ENCODE results near the gene PRLR. TPM values are rescaled to one million over a fixed set of nuclear protein-coding genes. Genes with fewer than 3 reads are reported as not detected.

PRLR gene
- total and polyA plus RNA-seq, 9 of the 15 experiments (the other 6 are each of a cell fraction or from before 2014, with no cell fraction given) = 0.02 TPM; not detected in 8

DNA sequence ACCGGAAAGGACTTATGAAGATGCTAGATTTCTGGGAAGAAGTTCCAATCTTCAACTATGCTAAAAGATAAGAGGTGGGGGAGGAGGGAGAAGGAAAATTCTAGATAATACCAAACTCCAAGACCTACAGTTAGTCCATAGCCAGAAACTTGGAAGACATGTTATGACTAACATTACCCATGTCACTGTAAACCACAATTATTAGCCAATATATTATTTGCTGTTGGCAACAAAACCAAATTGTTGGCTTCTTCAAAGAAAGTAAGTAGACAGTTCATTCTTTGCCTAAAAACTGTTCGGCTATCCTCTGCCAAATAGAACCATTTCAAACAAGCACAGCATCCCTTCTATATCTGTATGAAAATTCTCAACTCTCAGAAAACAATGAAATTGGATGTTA, 25.1 kb downstream of the PRLR start:
- TF ChIP-seq ATF1 (CRISPR knock-in tag; IDR thresholded peaks at IDR 0.05) (no peak), ATF1 (tag; IDR thresholded peaks at IDR 0.05) (no peak), ZNF146 (CRISPR knock-in tag; IDR thresholded peaks at IDR 0.05; ENCODE audit: unreplicated experiment) (no peak), FUS (optimal IDR thresholded peaks at IDR 0.05; ENCODE audit: low read depth, low read length) (no peak), TEAD2 (tag; IDR thresholded peaks at IDR 0.05) (no peak), POLR2B (IDR thresholded peaks at IDR 0.05; ENCODE audit: low read depth, partially characterized antibody) (no peak), ELF2 (CRISPR knock-in tag; IDR thresholded peaks at IDR 0.05) (no peak), CBFA2T2 (conservative IDR thresholded peaks at IDR 0.05) (no peak), PCBP1 (IDR thresholded peaks at IDR 0.05; ENCODE audit: low read depth, low read length, poor library complexity, severe bottlenecking) (no peak), ERF (CRISPR knock-in tag; IDR thresholded peaks at IDR 0.05) (no peak)
- TF ChIP-seq, protein P1, sequence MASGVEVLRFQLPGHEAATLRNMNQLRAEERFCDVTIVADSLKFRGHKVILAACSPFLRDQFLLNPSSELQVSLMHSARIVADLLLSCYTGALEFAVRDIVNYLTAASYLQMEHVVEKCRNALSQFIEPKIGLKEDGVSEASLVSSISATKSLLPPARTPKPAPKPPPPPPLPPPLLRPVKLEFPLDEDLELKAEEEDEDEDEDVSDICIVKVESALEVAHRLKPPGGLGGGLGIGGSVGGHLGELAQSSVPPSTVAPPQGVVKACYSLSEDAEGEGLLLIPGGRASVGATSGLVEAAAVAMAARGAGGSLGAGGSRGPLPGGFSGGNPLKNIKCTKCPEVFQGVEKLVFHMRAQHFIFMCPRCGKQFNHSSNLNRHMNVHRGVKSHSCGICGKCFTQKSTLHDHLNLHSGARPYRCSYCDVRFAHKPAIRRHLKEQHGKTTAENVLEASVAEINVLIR (CRISPR knock-in tag; IDR thresholded peaks at IDR 0.05) = no peak
- no peaks in the 10 kb centered on the region for H3K27me3 ChIP-seq (ENCODE audit: control insufficient read depth in 2 of 2, insufficient read depth in 2 of 2, low read length in 2 of 2)
- FAIRE-seq (no peak), ATAC-seq (no peak), DNase-seq (ENCODE audit: extremely low read depth in 1 of 4, low spot score in 3 of 4) (no peak)
- 0% methylated on average over 2 of the region's 2 CpGs for WGBS (ENCODE audit: insufficient coverage, low coverage, missing lambda C conversion rate)
- ChIA-PET CTCF (ENCODE audit: low intra/inter-chr PET ratio) (no interaction called here), POLR2A (no interaction called here)
- no peaks in the 10 kb centered on the region for H3K4me1 ChIP-seq (replicated peaks in 1 of 2; ENCODE audit: control insufficient read depth in 2 of 2, insufficient read depth in 2 of 2, low read length in 2 of 2)
- no peak overlapping the region for H3K4me3 ChIP-seq
- intact Hi-C loops (cut with micrococcal nuclease) = no loop called here
- H3K79me2 ChIP-seq (ENCODE audit: control insufficient read depth, insufficient read depth, low read length) = no peaks in the 10 kb centered on the region
- H3K27ac ChIP-seq (ENCODE audit: extremely low read depth, low read depth, low read length) = no peak overlapping the region
- H3K36me3 ChIP-seq (ENCODE audit: control insufficient read depth, insufficient read depth, low read length) = no peaks in the 10 kb centered on the region
- H4K20me1 ChIP-seq (replicated peaks; ENCODE audit: control insufficient read depth, insufficient read depth, low read length) = no peaks in the 10 kb centered on the region
- no peaks in the 10 kb centered on the region for H3K9me1 ChIP-seq (ENCODE audit: control insufficient read depth, insufficient read depth, low read length)
- H2AFZ ChIP-seq (ENCODE audit: low read depth, low read length) = no peak overlapping the region
- H3K9me3 ChIP-seq (replicated peaks; ENCODE audit: control insufficient read depth, insufficient read depth, low read depth, low read length) = no peaks in the 10 kb centered on the region
- no TSS peak for BruUV-seq (replicated peaks)
- in situ Hi-C loops (cut with MboI) = no loop called here
- H3K9ac ChIP-seq (ENCODE audit: insufficient read depth in 1 of 2, low read depth in 2 of 2, low read length in 2 of 2) = no peak overlapping the region
- H3K4me2 ChIP-seq (ENCODE audit: insufficient read depth, low read length) = no peak overlapping the region

Measured in K562 (cell line).